Liver (tissue), 3 donors: ENCODE results near the gene LRP1-AS.

Source experiments
- CTCF ChIP-seq: fragments of 150-350 bp; IDR thresholded peaks from 2 replicates; pipeline ENCODE4 v1.5.1; 2017; ENCODE audit warnings: improper control_type of control experiment, low read depth, low read length; ENCODE audit not compliant: missing input control
- GABPA ChIP-seq, 2 donors: IDR thresholded peaks in 1 of 2; conservative IDR thresholded peaks in 1 of 2; 2 replicates each; pipeline ENCODE4 v1.6.1; 2016; ENCODE audit warnings: antibody characterized with exemption in 2 of 2, mild to moderate bottlenecking in 1 of 2, moderate library complexity in 1 of 2
- HNF4G ChIP-seq: IDR thresholded peaks from 2 replicates; pipeline ENCODE4 v1.6.1; 2016; ENCODE audit warnings: antibody characterized with exemption
- JUND ChIP-seq, 2 donors: IDR thresholded peaks; 2 replicates each; pipeline ENCODE4 v1.6.1; 2016; ENCODE audit warnings: antibody characterized with exemption in 2 of 2
- MAX ChIP-seq: IDR thresholded peaks from 2 replicates; pipeline ENCODE4 v1.6.1; 2016; ENCODE audit warnings: antibody characterized with exemption
- RAD21 ChIP-seq, 2 donors: IDR thresholded peaks; 2 replicates each; pipeline ENCODE4 v1.6.1; 2016; ENCODE audit warnings: antibody characterized with exemption in 2 of 2, mild to moderate bottlenecking in 2 of 2
- REST ChIP-seq: IDR thresholded peaks from 2 replicates; pipeline ENCODE4 v1.6.1; 2016; ENCODE audit warnings: antibody characterized with exemption, mild to moderate bottlenecking
- RXRA ChIP-seq, 2 donors: IDR thresholded peaks; 2 replicates each; pipeline ENCODE4 v1.6.1; 2017 to 2018; ENCODE audit warnings: antibody characterized with exemption in 2 of 2, mild to moderate bottlenecking in 1 of 2
- SP1 ChIP-seq: IDR thresholded peaks from 2 replicates; pipeline ENCODE4 v1.6.1; 2018; ENCODE audit warnings: antibody characterized with exemption, mild to moderate bottlenecking
- TAF1 ChIP-seq: conservative IDR thresholded peaks from 2 replicates; pipeline ENCODE4 v1.6.1; 2016; ENCODE audit warnings: antibody characterized with exemption, mild to moderate bottlenecking
- YY1 ChIP-seq: IDR thresholded peaks from 2 replicates; pipeline ENCODE4 v1.6.1; 2016; ENCODE audit warnings: antibody characterized with exemption, mild to moderate bottlenecking
- ZBTB33 ChIP-seq: IDR thresholded peaks from 2 replicates; pipeline ENCODE4 v1.6.1; 2016; ENCODE audit warnings: antibody characterized with exemption
- donor health status: healthy.
- donor health status: healthy.

GRCh38 chr12:57109207-57110103, 38.0 kb downstream of the LRP1-AS start:
- TF ChIP-seq CTCF (no peak), REST (no peak), JUND (IDR thresholded peaks at IDR 0.05) (no peak), SP1 (no peak), GABPA (IDR thresholded peaks at IDR 0.05 in 1 of 2, conservative IDR thresholded peaks at IDR 0.05 in 1 of 2) (no peak), YY1 (no peak), RAD21 (IDR thresholded peaks at IDR 0.05) (no peak), TAF1 (no peak), RXRA (IDR thresholded peaks at IDR 0.05) (no peak), HNF4G (no peak), MAX (no peak), ZBTB33 (no peak)
